PFSK-1 (cell line): ENCODE measurements around the gene PLG.

Experiments
- FOXP2 ChIP-seq: optimal IDR thresholded peaks from 2 replicates; pipeline ENCODE3; 2011; ENCODE audit warnings: borderline replicate concordance, control low read depth, inconsistent platforms; ENCODE audit not compliant: insufficient read depth; ENCODE audit errors: extremely low read length, extremely low read depth
- POLR2AphosphoS5 ChIP-seq: IDR thresholded peaks from 2 replicates; pipeline ENCODE4 v1.6.1; 2012; ENCODE audit warnings: low read depth, mild to moderate bottlenecking, control low read depth, low read length, moderate library complexity
- REST ChIP-seq, 2 experiments: IDR thresholded peaks; 2 replicates each; pipeline versions ENCODE4 v1.6.1 to v1.8.0; 2011 to 2012; ENCODE audit warnings: low read depth in 2 of 2, low read length in 2 of 2, control low read depth in 1 of 2, inconsistent platforms in 1 of 2, mild to moderate bottlenecking in 1 of 2, moderate library complexity in 1 of 2; ENCODE audit not compliant: insufficient read depth in 1 of 2
- SIN3A ChIP-seq: IDR thresholded peaks from 2 replicates; pipeline ENCODE4 v1.6.1; 2012; ENCODE audit warnings: mild to moderate bottlenecking, low read length, moderate library complexity, borderline replicate concordance; ENCODE audit not compliant: insufficient read depth
- TAF1 ChIP-seq: IDR thresholded peaks from 2 replicates; pipeline ENCODE4 v1.6.1; 2012; ENCODE audit warnings: low read length, control low read depth, borderline replicate concordance; ENCODE audit not compliant: insufficient read depth

GRCh38 chr6:160661216-160661615, 40.8 kb upstream of the PLG start:
- TF ChIP-seq TAF1: no peak
- no peak for TF ChIP-seq POLR2AphosphoS5
- TF ChIP-seq REST (IDR thresholded peaks at IDR 0.05; ENCODE audit: insufficient read depth in 1 of 2, low read depth in 2 of 2, low read length in 2 of 2): no peak
- no peak for TF ChIP-seq SIN3A
- TF ChIP-seq FOXP2: no peak
